Tibial nerve (tissue), 4 donors: ENCODE measurements around the gene DEFB114. TPM values are rescaled to one million over a fixed set of nuclear protein-coding genes. Genes with fewer than 3 reads are reported as not detected.

Source experiments
- DNase-seq, 2 donors: peaks; one replicate each; pipeline ENCODE4 v3.0.0-alpha.2; 2019; ENCODE audit warnings: low spot score in 2 of 2
- H3K27ac ChIP-seq, 4 donors: fragments of 200-600 bp; sonication (generic) in 3 of 4; one replicate each; pipeline ENCODE4 v1.5.1; 2017 to 2019; ENCODE audit warnings: mild to moderate bottlenecking in 1 of 4
- H3K27me3 ChIP-seq, 2 donors: fragments of 200-600 bp; sonication (generic) in 1 of 2; one replicate each; pipeline versions ENCODE4 v1.5.1 to v1.6.0; 2017 to 2019
- H3K36me3 ChIP-seq, 3 donors: fragments of 200-600 bp; sonication (generic); one replicate each; pipeline ENCODE4 v1.5.1; 2018 to 2019
- H3K4me1 ChIP-seq, 4 donors: fragments of 200-600 bp; sonication (generic) in 3 of 4; one replicate each; pipeline ENCODE4 v1.5.1; 2017 to 2019
- H3K4me3 ChIP-seq, 4 donors: fragments of 200-600 bp; sonication (generic) in 3 of 4; one replicate each; pipeline ENCODE4 v1.5.1; 2017 to 2019; ENCODE audit warnings: mild to moderate bottlenecking in 1 of 4, moderate library complexity in 1 of 4
- H3K9me3 ChIP-seq, 4 donors: fragments of 200-600 bp; sonication (generic) in 3 of 4; one replicate each; pipeline ENCODE4 v1.5.1; 2017 to 2019
- CTCF ChIP-seq, 5 experiments: fragments of 200-600 bp in 3 of 5; fragments of 450-650 bp in 2 of 5; sonication (generic) in 3 of 5; IDR thresholded peaks; one replicate each; pipeline ENCODE4 v1.5.1; 2016 to 2019; ENCODE audit warnings: antibody characterized with exemption in 5 of 5, mild to moderate bottlenecking in 3 of 5, moderate library complexity in 2 of 5
- EP300 ChIP-seq, 2 donors: sonication (generic); formaldehyde crosslinking; IDR thresholded peaks; one replicate each; pipeline ENCODE4 v1.6.1; 2017; ENCODE audit warnings: antibody characterized with exemption in 2 of 2, mild to moderate bottlenecking in 1 of 2
- POLR2A ChIP-seq, 2 donors: fragments of 450-650 bp; IDR thresholded peaks; one replicate each; pipeline ENCODE4 v1.6.1; 2017; ENCODE audit warnings: antibody characterized with exemption in 2 of 2, mild to moderate bottlenecking in 2 of 2, moderate library complexity in 2 of 2
- whole genome bisulfite sequencing, 2 donors: methylation state at CpG; one replicate each; pipeline ENCODE4 v1.1.5; 2018; 5-methylcytosine and 5-hydroxymethylcytosine counted together
- total RNA-seq, 4 donors: library from RNA; depleted of rRNA; stranded (reverse); fragments of >200 nt; gene quantifications; one replicate each; pipeline ENCODE4 v1.1.0, GENCODE V29; 2016

The DEFB114 gene
- total RNA-seq, 4 donors from 2014 or later = not detected

- no peaks in the 10 kb centered on the region for H3K4me1 ChIP-seq
- no peaks in the 10 kb centered on the region for H3K9me3 ChIP-seq
- no peak overlapping the region for H3K4me3 ChIP-seq
- H3K36me3 ChIP-seq = no peaks in the 10 kb centered on the region
- H3K27ac ChIP-seq = no peak overlapping the region
- TF ChIP-seq EP300 (IDR thresholded peaks at IDR 0.05) (no peak), POLR2A (IDR thresholded peaks at IDR 0.05) (no peak), CTCF (IDR thresholded peaks at IDR 0.05) (no peak)
- DNase-seq = no peak
- H3K27me3 ChIP-seq = no peaks in the 10 kb centered on the region
Observed at GRCh38 chr6:49937811-49938210, 26.2 kb downstream of the DEFB114 start.

GRCh38 chr6:49937017-49937416 lies 26.9 kb downstream of the DEFB114 start:
- H3K4me3 ChIP-seq = no peak overlapping the region
- H3K27ac ChIP-seq = no peak overlapping the region
- no peak for DNase-seq
- H3K27me3 ChIP-seq = no peaks in the 10 kb centered on the region
- H3K36me3 ChIP-seq = no peaks in the 10 kb centered on the region
- WGBS, 2 donors = 65 to 72% methylated on average over 2 of the region's 2 CpGs
- H3K9me3 ChIP-seq = no peaks in the 10 kb centered on the region
- H3K4me1 ChIP-seq = no peaks in the 10 kb centered on the region
- TF ChIP-seq EP300 (IDR thresholded peaks at IDR 0.05) = no peak
- no peak for TF ChIP-seq CTCF (IDR thresholded peaks at IDR 0.05)
- no peak for TF ChIP-seq POLR2A (IDR thresholded peaks at IDR 0.05)

- no peaks in the 10 kb centered on the region for H3K27me3 ChIP-seq
- 79 to 89% methylated on average over 3 of the region's 3 CpGs for WGBS, 2 donors
- no peak overlapping the region for H3K4me3 ChIP-seq
- H3K36me3 ChIP-seq = no peaks in the 10 kb centered on the region
- H3K9me3 ChIP-seq = no peaks in the 10 kb centered on the region
- no peak for TF ChIP-seq EP300 (IDR thresholded peaks at IDR 0.05)
- no peak for TF ChIP-seq CTCF (IDR thresholded peaks at IDR 0.05)
- TF ChIP-seq POLR2A (IDR thresholded peaks at IDR 0.05) = no peak
- DNase-seq = no peak
- no peak overlapping the region for H3K27ac ChIP-seq
- H3K4me1 ChIP-seq = no peaks in the 10 kb centered on the region
Observed at GRCh38 chr6:49935387-49935786, 28.6 kb downstream of the DEFB114 start.

GRCh38 chr6:49934770-49935169 lies 29.2 kb downstream of the DEFB114 start:
- DNase-seq = no peak
- 54 to 71% methylated on average over 1 of the region's 1 CpG for WGBS, 2 donors
- H3K36me3 ChIP-seq = no peaks in the 10 kb centered on the region
- no peak overlapping the region for H3K27ac ChIP-seq
- no peak overlapping the region for H3K4me3 ChIP-seq
- H3K4me1 ChIP-seq = no peaks in the 10 kb centered on the region
- no peaks in the 10 kb centered on the region for H3K9me3 ChIP-seq
- TF ChIP-seq CTCF (IDR thresholded peaks at IDR 0.05) (no peak), EP300 (IDR thresholded peaks at IDR 0.05) (no peak), POLR2A (IDR thresholded peaks at IDR 0.05) (no peak)
- H3K27me3 ChIP-seq = no peaks in the 10 kb centered on the region

- Histone ChIP-seq H3K36me3 (no peaks in the 10 kb centered on the region), H3K4me3 (no peak overlapping the region), H3K9me3 (no peaks in the 10 kb centered on the region), H3K4me1 (no peaks in the 10 kb centered on the region), H3K27me3 (no peaks in the 10 kb centered on the region), H3K27ac (no peak overlapping the region)
- whole genome bisulfite sequencing, 2 donors = 92 to 96% methylated on average over 13 to 21 of the region's 21 CpGs
- DNase-seq = no peak
- TF ChIP-seq CTCF (IDR thresholded peaks at IDR 0.05) (no peak), POLR2A (IDR thresholded peaks at IDR 0.05) (no peak), EP300 (IDR thresholded peaks at IDR 0.05) (no peak)
Observed at GRCh38 chr6:49933526-49933925, 30.4 kb downstream of the DEFB114 start.
